ENCODE measurements around the gene USH1G. TPM values are rescaled to one million over a fixed set of nuclear protein-coding genes. Genes with fewer than 3 reads are reported as not detected.
A peak's percentile ranks its signal among the peaks of the same experiment; 100 is the strongest.

USH1G gene
- total RNA-seq, 2 donors from 2014 or later, result 0.31 TPM; not detected in 1

DNA sequence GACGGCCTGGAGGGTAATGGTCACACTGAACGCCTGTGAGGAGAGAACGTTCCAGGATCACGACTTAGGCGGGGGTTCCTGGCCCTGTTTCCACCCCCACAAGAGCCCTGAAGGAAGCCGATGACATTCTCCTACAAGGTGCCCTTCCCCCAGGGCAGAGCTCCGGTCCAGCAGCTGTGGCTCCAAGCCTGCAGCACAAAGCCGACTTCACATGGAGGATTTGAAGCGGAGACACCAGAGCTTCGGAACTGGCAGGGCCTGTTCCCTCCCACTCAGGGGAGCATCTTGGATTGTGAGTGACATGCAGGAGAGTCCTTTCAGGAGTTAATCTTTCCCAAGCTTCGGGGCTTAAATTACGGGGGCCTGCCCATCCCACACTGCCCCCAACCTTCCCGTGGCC lies 34.6 kb downstream of the USH1G start:
- DNase-seq, result no peak
- intact Hi-C loops (cut with DNase I, micrococcal nuclease), result no loop called here
- ATAC-seq, result no peak

DNA sequence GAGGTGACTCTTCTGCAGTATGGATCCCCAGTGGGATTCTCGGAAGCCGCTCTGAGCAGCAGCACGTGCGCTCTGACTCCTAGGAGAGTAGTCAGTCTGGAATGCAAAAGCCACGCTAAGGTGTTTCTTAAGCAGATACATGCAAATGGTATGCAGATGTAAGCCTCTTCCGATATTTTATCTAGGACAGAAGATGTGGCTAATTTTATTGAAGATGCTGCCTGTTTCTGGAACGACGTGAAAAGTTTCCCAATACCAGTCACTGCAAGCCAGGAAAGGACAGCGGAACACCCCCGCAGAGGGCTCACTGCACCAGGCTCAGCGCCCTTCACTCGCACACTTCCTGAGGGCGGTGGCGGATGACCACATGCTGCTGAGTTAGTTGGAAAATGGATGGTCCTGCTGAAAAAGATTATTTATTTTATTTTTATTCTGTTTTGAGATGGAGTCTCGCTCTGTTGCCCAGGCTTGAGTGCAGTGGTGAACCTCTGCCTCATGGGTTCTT lies 39.8 kb downstream of the USH1G start:
- intact Hi-C loops (cut with DNase I, micrococcal nuclease), result no loop called here
- DNase-seq (no peak), ATAC-seq (no peak)

GRCh38 chr17:74882517-74883240 lies 40.4 kb downstream of the USH1G start:
- ATAC-seq (no peak), DNase-seq (no peak)
- intact Hi-C loops (cut with DNase I, micrococcal nuclease), result no loop called here

DNA sequence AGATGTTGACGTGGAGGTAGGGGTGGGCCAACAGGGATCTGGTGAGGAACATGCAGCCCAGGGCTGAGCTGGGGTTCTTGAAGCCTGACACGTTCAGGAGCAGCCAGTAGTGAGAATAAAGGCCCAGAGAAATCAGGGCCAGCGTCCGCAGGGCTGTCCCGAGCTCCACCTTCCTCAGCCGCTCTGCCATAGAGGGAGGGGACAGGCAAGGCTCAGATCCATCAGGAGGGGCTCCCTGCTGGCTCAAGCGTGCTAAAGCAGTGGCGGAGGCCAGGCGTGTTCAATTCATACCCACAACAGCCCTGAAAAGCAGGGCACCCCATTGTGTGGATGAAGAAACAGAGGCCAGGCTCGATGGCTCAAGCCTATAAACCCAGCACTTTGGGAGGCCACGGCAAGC lies 42.0 kb downstream of the USH1G start:
- ATAC-seq, result no peak
- no peak for DNase-seq
- intact Hi-C loops (cut with DNase I, micrococcal nuclease), result no loop called here

- intact Hi-C loops (cut with DNase I, micrococcal nuclease), result no loop called here
- DNase-seq (no peak), ATAC-seq (no peak)
Measured at GRCh38 chr17:74879308-74879707, 43.7 kb downstream of the USH1G start.

- intact Hi-C loops (cut with DNase I, micrococcal nuclease), result no loop called here
- DNase-seq (no peak), ATAC-seq (no peak)
Measured at GRCh38 chr17:74878658-74879057, 44.4 kb downstream of the USH1G start.

- ATAC-seq (peak; percentile 82), DNase-seq (peak; percentile 87 to 88)
- intact Hi-C loops (cut with DNase I, micrococcal nuclease), result no loop called here
Measured at GRCh38 chr17:74877592-74878548, 45.2 kb downstream of the USH1G start.

DNA sequence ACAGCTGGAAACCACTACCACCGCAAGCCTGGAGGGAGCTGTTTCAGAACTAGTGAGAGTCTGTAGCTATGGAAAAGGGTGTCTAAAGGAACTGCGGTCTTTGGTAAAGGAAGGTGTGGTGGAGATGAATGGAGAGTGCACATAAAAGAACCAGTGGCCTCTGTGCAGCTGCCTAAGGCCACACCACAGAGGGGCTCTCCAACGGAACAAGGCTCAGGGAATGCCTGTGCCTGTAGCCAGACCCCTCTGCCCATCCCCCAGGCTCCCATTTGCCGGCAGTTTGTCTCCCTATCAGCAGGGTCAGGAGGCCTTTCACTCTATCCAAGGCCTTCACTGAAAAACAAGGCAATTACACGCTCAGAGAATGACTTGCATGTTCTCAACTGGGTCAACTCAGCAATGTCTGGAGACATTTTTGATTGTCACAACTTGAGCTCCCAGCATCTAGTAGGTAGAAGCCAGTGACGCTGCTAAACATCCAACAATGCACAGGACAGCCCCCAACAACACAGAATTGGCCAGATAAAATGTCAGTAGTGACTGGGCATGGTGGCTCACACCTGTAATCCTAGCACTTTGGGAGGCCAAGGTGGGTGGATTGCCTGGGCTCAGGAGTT lies 47.0 kb downstream of the USH1G start:
- intact Hi-C loops (cut with DNase I, micrococcal nuclease), result no loop called here
- no peak for ATAC-seq

GRCh38 chr17:74875155-74875976 lies 47.7 kb downstream of the USH1G start:
- intact Hi-C loops (cut with DNase I, micrococcal nuclease), result no loop called here
- no peak for ATAC-seq
- no peak for DNase-seq

More for the DNA sequence above, 47.0 kb downstream of the USH1G start:
- no peak for DNase-seq

DNA sequence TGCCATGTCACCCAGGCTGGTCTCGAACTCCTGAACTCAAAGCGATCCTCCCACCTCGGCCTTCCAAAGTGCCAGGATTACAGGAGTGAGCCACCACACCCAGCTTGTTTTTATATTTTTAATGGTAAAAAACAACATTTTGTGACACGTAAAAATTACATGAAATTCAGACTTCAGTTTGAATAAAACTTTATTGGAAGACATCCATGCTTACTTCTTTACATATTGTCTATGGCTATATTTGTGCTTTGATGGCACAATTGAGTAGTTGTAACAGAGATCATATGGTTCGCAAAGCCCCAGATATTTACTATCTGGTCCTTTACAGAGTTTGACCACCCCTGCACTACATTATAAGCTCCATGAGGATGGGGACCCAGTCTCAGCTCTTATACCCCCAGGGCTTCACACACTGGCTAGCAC lies 48.4 kb downstream of the USH1G start:
- no peak for DNase-seq
- intact Hi-C loops (cut with DNase I, micrococcal nuclease), result loop anchor here in 1 of 2 donors (5.0 kb wide), 1 partner anchor 132 kb away; no protein-coding TSS in a partner anchor
- no peak for ATAC-seq

- no peak for ATAC-seq
- intact Hi-C loops (cut with DNase I, micrococcal nuclease), result loop anchor here in 1 of 2 donors (5.0 kb wide), 1 partner anchor 132 kb away; no protein-coding TSS in a partner anchor
- DNase-seq, result no peak
Measured at GRCh38 chr17:74873874-74874614, 49.0 kb downstream of the USH1G start.

- DNase-seq (peak; percentile 100), ATAC-seq (peak; percentile 90)
- intact Hi-C loops (cut with DNase I, micrococcal nuclease), result loop anchor here in 1 of 2 donors (5.0 kb wide), 1 partner anchor 131 kb away; no protein-coding TSS in a partner anchor
Measured at GRCh38 chr17:74873037-74873873, 49.8 kb downstream of the USH1G start.

- DNase-seq (no peak), ATAC-seq (peak; percentile 15)
- intact Hi-C loops (cut with DNase I, micrococcal nuclease), result loop anchor here in 1 of 2 donors (5.0 kb wide), 1 partner anchor 130 kb away; no protein-coding TSS in a partner anchor
Measured at GRCh38 chr17:74872313-74873036, 50.6 kb downstream of the USH1G start, which contains the start of gene FDXR. FDXR (minus strand) TSS chr17:74872994; CDS start chr17:74872944, 50 bp downstream.

DNA sequence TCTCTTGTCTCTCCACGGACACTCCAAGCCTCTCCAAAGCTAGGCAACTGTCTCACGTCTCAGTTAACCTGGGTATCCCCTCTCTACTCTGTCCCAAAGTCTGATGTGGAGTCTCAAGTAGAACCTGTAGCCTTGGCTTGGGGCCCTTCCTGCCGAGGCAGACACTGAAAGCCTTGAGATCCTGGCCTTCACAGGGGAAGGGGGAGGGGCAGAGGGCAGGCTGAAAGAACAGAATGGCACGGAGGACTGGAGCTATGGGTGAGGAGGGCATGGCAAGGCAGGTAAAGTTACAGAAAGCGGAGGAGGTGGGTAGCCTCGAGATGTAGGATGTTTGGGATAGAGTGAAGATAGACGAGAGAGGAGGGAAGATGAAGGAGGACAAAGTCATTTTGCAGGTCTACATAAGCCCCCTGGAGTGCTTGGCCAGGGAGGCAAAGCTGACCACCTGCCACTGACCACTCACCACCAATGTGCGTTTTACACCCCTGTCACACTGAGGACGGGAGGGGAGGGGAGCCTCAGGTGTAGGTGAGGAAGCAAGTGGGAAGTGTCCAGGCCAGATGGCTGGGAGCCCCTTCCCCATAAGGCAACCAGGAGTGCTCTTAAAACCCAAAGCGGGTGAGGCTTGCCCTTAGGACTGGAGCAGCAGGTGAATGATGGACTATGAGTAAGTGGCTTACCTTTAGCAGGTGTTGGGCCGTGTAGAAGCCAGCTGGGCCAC lies 51.5 kb downstream of the USH1G start:
- no peak for ATAC-seq
- intact Hi-C loops (cut with DNase I, micrococcal nuclease), result loop anchor here in 1 of 2 donors (5.0 kb wide), 1 partner anchor 129 kb away; no protein-coding TSS in a partner anchor
- DNase-seq, result no peak

DNA sequence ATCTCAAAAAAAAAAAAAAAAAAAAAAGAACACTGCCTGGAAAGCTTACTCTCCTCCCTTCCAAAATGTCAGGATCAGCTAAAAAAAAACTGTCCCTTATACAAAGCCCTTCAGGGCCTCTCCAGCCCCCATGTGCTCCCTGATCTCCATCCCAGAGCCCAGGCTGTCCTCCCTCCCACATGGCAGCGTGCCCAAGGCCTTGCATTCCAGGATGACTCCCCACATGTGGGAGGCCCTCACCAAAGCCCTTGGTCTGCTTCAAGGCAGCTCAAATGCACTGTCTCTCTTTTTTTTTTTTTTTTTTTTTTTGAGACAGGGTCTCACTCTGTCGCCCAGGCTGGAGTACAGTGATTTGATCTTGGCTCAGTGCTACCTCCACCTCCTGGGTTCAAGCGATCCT lies 52.5 kb downstream of the USH1G start:
- intact Hi-C loops (cut with DNase I, micrococcal nuclease), result loop anchor here in 1 of 2 donors (5.0 kb wide), 1 partner anchor 128 kb away; no protein-coding TSS in a partner anchor
- ATAC-seq, result no peak
- no peak for DNase-seq
